ENCODE data around the gene CCDC61. TPM values are rescaled to one million over a fixed set of nuclear protein-coding genes. Genes with fewer than 3 reads are reported as not detected.
A peak's percentile ranks its signal among the peaks of the same experiment; 100 is the strongest.

The CCDC61 gene
- 10 to 100 TPM in 1 of 2 donors, 1 to 10 TPM in 1; 10.0 to 12.9 TPM for total RNA-seq
- long read RNA-seq, donor 1, transcript CCDC61-204 (14 exons, 1,817 nt) = major isoform, 5 of 7 reads
- long read RNA-seq, donor 1, partial matches to known transcripts = 1 of 7 reads
- long read RNA-seq, donor 1, other reads (novel, unspliced or antisense) = 1 of 7 reads
- long read RNA-seq, donor 2 = 0 reads

DNA sequence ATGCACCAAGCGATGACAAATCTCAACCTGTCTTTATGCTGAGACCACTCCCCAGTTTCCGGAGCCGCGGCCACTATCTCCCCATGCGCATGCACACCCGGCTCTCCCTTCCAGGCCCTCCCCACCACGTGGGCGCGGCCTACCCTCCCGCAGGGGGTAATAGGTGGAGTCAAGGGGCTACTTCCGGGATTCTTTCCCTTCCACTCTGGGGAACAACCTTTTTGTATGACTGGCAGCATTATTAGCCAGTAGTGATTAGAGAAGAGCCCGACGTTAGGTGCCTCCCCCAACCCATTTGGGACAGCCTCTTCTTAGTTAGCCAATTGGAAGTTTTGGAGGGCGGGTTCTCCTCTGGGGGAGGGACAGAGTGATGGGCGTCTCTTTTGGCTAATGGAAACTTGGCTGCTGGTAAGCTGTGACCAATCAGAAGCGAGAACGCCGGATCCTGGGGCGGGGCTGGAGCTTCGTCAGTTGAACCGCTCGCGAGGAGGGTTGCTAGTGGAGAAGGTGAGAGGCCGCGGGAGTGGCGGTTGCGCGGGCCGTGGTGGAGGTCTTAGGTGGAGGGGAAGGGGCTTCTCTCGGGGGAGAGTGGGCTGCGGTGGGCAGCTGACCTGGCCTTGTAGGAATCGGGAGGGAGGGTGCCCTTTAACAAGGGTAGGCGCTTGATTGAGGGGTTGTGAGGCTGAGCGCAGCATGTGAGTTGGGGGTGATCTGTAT lies at the start of gene CCDC61:
TSS of gene CCDC61 (plus strand) at position 470 of the 717 bp plus-strand sequence. CDS start 7,552 bp downstream, outside the sequence.
- intact Hi-C loops (cut with DNase I) = no loop called here
- DNase-seq (ENCODE audit: low spot score) = peak; percentile 97

DNA sequence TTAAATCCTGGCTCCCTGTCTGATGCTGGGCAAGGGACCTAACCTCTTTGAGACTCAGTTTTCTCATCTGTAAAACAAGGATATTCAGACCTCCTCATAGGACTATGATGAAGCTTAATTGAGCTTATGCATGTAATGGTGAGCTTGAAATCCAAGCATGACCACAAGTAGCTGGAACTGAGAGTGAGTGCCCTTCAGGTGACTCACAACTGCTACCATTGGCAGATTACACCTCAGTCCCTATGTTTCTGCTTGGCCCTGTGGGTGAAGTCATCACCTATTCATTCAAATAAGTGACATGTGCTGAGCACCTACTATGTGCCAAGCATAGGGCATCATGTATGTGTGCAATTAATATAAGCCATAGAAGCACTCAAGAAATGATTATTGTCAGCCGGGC lies 47.3 kb upstream of the CCDC61 start:
- intact Hi-C loops (cut with DNase I) = no loop called here
- DNase-seq (ENCODE audit: low spot score) = no peak

- no peak for DNase-seq (ENCODE audit: low spot score)
- intact Hi-C loops (cut with DNase I) = no loop called here
Observed at GRCh38 chr19:45952341-45952685, 43.0 kb upstream of the CCDC61 start.

- intact Hi-C loops (cut with DNase I) = no loop called here
Observed at GRCh38 chr19:45952686-45953505, 42.4 kb upstream of the CCDC61 start.

DNA sequence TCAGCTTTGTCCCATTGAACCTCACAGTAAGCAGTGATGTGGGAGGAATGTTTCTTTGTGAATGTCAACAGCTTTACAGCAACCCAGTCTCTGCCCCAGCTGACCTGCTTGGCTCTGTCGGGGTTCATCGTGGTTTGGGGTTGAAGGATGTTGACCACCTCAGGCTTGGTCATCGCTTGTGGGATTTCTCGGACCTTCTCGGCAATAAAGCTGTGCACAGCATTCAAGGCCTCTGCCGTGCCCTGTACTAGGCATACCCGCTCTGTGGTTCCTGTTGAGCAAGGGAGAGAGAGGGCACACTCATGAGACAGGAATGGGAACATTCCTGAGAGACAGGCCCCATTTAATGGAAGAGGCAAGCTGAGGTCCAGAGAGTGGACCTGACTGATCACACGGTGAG lies 41.6 kb upstream of the CCDC61 start:
- no peak for DNase-seq (ENCODE audit: low spot score)
- intact Hi-C loops (cut with DNase I) = no loop called here

More at GRCh38 chr19:45952686-45953505, 42.4 kb upstream of the CCDC61 start:
- DNase-seq (ENCODE audit: low spot score) = no peak

GRCh38 chr19:45954156-45954555 lies 41.1 kb upstream of the CCDC61 start:
- intact Hi-C loops (cut with DNase I) = no loop called here
- no peak for DNase-seq (ENCODE audit: low spot score)

DNA sequence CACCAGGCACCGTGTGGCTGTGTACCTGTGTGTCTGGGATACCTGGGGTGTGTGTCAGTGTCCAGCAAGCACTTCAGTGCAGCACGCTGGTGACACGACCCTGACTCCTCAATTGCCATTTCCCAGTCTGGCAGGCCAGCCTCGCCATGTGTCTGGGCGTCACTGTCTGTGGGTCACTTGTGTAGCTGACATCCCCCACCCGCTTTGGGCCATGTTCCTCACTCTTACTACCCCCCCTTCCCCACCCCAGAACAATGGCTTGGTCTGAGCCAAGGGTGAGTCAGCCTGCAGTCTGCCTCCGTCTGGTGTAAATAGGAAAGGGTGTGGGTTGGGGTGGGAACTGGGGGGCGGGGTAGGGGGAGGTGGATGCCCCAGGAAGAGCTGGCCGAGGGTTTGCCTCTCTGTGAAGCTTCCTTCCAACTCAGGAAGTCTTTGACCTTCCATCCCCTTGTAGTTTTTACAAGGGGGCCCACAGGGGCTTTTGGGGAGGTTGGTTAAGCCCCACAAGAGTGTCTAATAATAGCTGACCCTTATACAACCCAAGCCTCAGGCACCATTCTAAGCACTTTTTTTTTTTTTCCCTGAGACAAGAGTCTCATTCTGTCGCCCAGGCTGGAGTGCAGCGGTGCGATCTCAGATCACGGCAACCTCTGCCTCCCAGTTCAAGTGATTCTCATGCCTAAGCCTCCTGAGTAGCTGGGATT lies 39.2 kb upstream of the CCDC61 start:
- intact Hi-C loops (cut with DNase I) = no loop called here
- DNase-seq (ENCODE audit: low spot score) = no peak

- intact Hi-C loops (cut with DNase I) = no loop called here
- DNase-seq (ENCODE audit: low spot score) = no peak
Observed at GRCh38 chr19:45958320-45958719, 36.9 kb upstream of the CCDC61 start.

DNA sequence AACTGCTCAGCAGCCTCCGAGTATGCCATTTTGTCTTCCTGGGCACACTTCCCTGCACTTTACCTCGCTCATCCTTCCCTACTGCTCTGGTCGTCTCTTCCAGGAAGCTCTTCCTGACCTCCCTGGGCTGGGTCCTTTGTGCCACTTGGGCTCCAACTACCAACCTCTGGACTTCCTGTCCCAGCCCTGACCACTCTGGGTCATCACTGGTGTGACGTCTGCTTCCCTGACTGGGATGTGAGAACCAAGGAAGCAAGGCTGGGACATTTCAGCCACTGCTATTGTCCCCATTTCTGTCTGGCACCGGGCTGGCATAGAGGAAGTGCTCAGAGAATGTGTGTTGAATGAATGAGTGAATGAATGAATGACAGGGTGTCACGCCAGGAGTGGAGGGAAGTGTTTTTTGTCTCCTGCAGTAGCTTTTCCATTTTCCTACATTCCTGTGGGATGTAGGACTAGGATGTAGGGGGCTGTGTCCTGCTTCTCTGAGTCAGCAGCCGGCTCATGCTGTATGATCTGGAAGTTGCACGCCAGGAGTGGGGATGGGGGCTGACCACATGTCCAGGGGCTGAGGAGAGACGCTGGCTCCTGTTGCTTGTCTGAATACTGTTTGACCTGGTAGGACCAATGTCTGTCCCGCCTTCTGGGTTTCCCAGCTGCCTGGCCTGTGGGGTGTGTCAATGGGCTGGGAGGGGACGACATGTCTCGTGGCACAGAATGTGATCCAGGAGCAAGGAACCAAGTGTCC lies 36.3 kb upstream of the CCDC61 start:
- intact Hi-C loops (cut with DNase I) = no loop called here
- DNase-seq (ENCODE audit: low spot score) = no peak

- intact Hi-C loops (cut with DNase I) = no loop called here
- DNase-seq (ENCODE audit: low spot score) = no peak
Observed at GRCh38 chr19:45959517-45960025, 35.7 kb upstream of the CCDC61 start.

DNA sequence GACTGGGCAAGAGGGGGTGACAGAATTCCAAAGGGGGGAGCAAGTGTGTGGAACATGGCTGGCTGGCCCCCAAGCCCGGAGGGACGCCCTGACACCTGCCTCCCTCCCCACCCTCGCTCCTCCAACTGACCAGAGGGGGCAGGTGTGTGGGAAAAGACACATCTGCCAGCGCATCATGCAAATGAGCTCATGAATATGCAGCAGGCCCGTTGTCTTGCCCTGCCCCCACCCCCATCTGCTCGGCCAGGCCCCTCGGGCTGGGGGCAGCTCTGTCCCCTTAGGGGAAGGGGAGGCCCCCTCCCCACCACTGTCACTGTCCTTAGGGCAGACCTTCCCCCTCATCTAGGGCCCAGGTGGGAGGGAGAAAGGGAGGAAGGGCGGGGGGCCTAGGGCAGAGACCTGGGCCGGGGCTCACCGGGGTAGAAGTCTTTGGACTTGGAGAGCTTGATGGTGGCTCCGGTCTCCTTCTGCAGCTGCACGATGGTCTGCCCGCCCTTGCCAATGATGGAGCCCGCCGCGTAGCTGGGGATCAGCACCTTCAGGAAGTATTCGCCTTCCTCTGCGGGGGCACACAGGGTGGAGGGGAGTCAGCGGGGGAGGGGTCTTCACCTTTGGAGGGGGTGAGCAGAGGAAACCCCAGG lies 34.6 kb upstream of the CCDC61 start:
- intact Hi-C loops (cut with DNase I) = no loop called here
- DNase-seq (ENCODE audit: low spot score) = no peak

DNA sequence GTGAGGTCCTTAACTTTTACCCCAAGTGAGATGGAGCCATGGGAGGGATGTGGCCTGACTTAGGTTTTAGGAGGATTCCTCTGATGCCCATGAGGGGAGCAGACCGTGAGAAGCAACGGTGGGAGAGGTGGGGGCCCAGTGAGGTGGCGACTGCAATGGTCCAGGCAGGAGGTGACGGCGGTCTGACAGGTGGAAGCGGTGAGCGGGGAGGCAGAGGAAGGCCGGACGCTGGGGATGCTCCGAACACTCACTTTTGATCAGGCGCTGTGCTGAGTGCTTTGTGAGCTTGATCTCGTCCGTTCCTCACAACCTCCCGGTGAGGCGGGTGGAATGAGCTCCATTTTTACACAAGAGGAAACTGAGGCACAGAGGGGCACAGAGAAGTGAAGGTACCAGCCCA lies 33.2 kb upstream of the CCDC61 start:
- no peak for DNase-seq (ENCODE audit: low spot score)
- intact Hi-C loops (cut with DNase I) = no loop called here

DNA sequence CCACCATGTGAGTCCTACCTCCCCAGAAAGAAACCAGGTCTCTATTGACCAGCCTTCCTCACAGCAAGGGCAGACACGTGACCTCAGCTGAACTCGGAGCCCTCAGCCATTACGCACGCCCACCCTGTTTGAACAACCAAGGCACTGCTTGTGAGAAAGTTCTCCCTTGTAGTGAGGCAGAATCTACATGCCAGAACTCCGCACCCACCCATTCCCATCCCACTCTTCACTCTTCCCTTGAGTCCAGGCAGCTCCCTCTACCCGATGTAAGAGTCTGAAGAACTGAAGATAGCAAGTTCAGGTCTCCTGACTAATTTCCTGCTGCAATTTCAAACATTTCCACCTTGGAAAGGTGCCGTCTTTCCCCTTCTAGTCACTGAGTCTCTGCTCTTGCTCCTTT lies 28.0 kb upstream of the CCDC61 start:
- intact Hi-C loops (cut with DNase I) = no loop called here
- no peak for DNase-seq (ENCODE audit: low spot score)

DNA sequence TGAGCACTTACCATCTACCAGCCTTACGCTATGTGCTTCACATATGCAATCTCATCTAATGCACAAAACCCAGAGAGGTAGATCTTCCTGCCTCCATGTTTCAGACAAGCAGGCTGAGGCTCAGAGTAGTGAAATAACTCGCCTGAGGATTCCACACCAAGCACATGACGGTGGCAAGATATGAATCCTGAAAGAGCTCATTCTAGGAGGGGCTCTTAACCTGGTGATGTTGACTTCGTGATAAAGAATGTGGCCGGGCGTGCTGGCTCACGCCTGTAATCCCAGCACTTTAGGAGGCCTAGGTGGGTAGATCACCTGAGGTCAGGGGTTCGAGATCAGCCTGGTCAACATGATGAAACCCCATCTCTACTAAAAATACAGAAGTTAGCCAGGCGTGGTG lies 26.6 kb upstream of the CCDC61 start:
- DNase-seq (ENCODE audit: low spot score) = no peak
- intact Hi-C loops (cut with DNase I) = no loop called here

DNA sequence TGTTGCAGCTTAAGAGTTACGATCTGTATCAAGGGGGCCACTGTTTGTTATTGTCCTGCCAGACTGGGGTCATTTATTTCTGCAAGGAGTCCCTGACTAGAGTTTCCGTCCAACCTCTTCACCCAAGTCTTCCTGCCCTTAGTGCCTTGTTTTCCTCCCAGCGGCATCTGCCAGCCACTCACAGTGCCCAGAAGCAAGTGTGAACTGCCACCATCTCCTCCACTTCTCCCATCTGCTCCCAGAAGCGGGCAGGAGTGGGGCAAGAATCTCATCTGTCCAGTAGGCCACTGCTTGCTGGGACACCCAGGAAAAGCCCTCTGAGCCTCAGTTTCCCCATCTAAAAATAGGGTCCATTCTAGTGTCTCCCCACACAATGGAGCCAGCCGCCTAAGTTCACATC lies 25.6 kb upstream of the CCDC61 start:
- intact Hi-C loops (cut with DNase I) = no loop called here
- no peak for DNase-seq (ENCODE audit: low spot score)

GRCh38 chr19:45971260-45971902 lies 23.9 kb upstream of the CCDC61 start:
- intact Hi-C loops (cut with DNase I) = no loop called here
- no peak for DNase-seq (ENCODE audit: low spot score)

- intact Hi-C loops (cut with DNase I) = no loop called here
- DNase-seq (ENCODE audit: low spot score) = no peak
Observed at GRCh38 chr19:45972081-45972946, 23.0 kb upstream of the CCDC61 start.

Measured in posterior vena cava (tissue), 2 donors.